Activated CD4-positive, alpha-beta T cell treated with anti-CD3 and anti-CD28 coated beads for 24 hours (primary cell): Measurements from ENCODE around the gene SYT17.

ENCODE experiments used
- DNase-seq, 2 donors: peaks; one replicate each; pipeline ENCODE4 v3.0.0-alpha.2; 2020; ENCODE audit warnings: low read depth in 2 of 2

SYT17 gene

DNA sequence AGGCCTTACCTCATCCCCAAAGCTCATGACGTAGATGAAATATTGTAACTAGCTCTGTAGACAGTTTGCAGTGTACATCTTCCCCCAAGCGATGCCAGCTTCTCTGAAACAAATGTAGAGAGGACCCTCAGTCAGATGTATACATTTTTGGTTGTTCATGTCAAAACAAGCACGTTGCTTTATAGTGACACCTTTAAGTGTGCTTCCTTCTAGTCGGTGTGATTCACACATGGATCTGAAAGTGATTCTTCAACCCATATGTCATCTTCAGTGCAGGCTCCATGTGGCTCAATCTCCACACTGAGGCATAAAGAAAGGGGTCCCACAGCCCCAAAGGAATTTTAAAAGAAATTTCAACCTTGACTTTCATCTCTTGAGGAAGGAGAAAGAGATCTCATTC, 86.6 kb downstream of the SYT17 start:
- no peak for DNase-seq

DNA sequence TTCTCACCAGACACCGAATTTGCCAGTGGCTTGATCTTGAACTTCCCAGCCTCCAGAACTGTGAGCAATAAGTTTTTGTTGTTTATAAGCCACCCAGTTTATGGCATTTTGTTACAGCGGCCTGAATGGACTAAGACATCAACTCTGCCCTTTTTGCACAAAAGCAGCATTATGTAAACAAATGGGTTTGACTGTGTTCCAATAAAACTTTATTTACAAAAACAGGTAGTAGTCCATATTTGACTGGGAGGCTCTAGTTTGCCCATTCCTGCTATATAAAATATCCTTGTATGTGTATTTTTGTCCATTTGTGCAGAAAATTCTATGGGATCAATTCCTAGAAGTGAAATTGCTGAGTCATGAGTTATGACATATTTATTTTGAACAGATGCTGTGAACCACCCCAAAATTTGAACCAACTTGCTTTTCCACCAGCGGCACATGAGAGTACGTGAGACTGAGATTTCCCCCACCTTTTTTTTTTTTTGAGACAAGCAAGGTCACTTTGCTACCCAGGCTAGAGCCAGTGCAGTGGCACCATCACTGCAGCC, 96.2 kb downstream of the SYT17 start:
- DNase-seq = no peak

- DNase-seq = no peak
Measured at GRCh38 chr16:19265380-19265930, 97.4 kb downstream of the SYT17 start.

GRCh38 chr16:19266774-19267173, 98.7 kb downstream of the SYT17 start:
- no peak for DNase-seq

DNA sequence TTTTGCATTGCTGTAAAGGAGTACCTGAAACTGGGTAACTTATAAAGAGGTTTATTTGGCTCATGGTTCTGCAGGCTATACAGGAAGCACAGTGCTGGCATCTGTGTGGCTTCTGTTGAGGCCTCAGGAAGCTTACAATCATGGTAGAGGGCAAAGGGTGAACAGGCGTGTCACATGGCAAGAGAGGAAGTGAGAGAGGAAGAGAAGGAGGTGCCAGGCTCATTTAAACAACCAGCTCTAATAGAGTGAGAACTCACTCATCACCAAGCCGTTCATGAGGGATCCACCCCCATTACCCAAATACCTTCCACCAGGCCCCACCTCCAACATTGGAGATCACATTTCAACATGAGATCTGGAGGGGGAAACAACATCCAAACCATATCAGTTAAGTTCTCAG, 101.1 kb downstream of the SYT17 start:
- no peak for DNase-seq

DNA sequence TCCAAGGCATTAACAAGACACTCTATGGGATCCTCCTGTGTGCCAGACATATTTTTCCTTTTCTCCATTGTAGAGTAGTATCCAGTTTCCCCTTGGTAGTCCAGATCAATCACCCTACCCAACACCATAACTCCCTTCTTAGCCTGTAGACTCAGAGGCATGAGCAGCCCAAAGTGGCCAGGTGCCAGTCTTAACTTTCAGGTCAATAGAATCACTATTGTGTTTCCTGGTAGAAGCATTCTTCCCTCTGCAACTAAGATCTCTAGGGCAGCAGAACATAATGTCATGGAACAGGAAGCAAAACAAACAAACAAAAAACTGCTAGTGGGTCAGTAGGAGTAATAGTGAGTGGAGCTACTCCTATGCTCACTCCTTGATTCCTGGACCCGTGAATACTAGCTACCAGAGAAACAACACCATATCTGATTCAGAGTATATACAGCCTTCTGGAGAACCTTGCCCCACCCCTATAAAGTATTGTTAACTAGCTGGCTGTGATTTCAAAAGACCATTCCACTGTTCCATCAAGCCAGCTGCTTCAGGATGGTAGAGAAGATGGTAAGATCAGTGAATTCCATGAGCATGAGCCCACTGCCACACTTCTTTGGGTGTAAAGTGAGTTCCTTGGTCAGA, 106.2 kb downstream of the SYT17 start:
- no peak for DNase-seq

- no peak for DNase-seq
Measured at GRCh38 chr16:19278403-19278802, 110.4 kb downstream of the SYT17 start.

- no peak for DNase-seq
Measured at GRCh38 chr16:19281246-19281645, 113.2 kb downstream of the SYT17 start.

GRCh38 chr16:19282101-19282500, 114.1 kb downstream of the SYT17 start:
- DNase-seq = no peak

DNA sequence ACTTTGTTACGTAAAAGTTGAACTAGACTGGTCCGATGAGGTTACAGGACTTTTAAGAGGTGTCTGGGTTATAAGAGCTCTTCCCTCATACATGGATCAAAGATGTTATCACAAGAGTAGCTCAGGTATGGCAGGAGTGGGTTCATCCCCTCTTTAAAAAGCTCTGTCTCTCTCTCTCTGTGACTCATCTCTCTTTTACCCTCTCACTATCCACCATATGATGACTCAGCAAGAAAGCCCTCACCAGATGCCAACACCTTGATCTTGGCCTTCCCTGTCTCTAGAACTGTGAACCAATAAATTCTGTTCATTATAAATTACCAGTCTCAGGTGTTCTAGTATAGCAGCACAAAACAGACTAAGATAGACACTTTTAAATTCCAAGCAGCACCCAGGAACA, 115.6 kb downstream of the SYT17 start:
- DNase-seq = no peak

DNA sequence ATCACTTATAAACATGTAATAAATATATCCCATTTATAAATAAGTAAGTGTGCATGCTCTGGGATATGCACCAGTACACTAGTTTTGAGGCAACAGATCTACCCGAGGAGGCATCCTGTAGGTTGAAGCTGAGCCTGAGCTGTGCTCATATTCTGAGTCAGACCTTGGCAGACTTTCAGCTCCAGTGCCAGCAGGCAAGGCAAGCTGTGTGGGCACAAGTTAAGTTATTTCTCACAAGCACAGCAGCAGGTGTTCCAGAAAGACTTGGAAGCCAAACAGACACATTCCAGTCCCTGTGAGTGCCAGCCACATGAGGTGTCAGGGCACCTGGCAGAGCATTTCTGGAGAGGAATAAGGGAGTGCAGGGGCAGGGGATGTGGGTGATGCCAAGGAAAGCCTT, 116.2 kb downstream of the SYT17 start:
- no peak for DNase-seq

DNA sequence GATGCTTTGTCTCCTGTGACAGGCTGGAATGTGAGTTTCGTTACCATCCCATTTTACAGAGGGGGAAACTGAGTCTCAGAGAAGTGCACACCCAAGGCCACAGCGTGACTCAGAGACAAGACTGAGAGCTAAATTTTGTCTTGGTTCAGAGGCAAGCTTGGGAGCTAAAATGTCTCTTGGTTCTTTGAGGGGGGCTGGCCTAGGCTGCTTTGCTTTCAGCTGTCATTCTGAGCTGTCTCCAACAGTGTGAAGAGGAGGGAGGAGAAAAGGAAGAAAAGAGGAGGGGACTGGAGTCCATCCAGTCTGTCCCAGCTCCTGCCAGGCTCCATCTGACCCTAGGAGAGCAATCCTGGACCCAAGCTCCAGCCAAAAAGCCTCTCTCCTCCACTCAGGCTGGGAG, 117.4 kb downstream of the SYT17 start, which contains the start of gene CLEC19A:
TSS of gene CLEC19A (plus strand) at position 301 of the 400 bp plus-strand sequence. CDS start 121 bp downstream, outside the sequence.
- DNase-seq = no peak

- no peak for DNase-seq
Measured at GRCh38 chr16:19286827-19287226, 118.8 kb downstream of the SYT17 start.

DNA sequence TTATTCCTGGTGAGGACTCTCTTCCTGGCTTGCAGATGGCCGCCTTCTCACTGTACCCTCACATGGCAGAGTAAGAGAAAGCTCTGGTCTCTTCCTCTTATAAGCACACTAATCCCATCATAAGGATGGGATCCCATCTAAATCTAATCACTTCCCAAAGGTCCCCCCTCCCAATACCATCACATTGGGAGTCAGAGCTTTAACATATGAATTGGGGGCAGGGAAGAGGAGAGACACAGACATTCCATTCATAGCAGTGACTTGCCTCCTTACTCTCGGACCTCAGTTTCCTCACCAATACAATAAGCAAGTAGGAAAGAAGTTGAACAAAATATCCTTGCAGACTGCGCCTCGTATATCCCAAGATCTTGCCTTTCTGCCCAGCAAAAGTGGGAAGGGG, 119.2 kb downstream of the SYT17 start:
- DNase-seq = no peak

DNA sequence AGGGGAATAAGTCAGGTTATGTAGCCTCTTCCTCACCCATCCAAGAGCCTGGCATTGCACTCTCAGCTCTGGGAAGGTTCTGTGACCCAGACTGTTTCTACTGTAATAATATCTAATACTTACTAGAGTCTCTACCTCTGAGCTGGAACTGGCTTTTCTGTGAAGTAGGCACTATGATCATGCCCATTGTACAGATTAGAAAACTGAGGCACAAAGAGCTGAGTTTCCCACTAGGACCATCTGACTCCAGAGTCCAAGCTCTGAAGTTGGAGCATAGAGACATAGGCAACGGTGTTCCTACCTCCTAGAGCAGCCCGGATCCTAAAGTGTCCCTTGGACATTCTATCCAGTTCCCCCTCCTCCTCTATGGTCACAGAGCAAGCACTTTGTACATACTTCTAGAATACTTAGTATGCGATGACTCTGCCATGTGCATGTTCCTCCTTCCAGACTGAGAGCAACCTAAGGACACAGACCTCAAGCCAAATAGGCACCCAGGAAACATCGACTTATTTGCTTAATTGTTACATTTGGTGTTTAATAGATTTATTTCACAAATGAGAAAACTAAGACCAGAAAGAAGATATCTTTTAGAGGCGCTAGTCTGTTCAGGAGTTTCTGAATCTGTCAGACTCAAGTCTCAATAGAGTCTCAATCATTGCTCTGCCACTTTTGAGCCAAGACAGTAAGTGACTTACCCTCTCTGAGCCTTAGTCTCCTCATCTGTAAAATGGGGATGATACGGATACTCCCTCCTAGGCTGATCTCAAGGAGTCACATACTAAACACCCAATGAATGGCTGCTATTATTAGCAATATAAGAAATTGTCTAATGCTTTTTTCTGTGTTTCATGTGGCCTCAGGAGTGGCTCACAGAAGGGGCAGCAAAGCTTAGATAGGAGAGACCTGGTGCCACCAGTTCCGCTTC, 121.1 kb downstream of the SYT17 start:
- DNase-seq = no peak

DNA sequence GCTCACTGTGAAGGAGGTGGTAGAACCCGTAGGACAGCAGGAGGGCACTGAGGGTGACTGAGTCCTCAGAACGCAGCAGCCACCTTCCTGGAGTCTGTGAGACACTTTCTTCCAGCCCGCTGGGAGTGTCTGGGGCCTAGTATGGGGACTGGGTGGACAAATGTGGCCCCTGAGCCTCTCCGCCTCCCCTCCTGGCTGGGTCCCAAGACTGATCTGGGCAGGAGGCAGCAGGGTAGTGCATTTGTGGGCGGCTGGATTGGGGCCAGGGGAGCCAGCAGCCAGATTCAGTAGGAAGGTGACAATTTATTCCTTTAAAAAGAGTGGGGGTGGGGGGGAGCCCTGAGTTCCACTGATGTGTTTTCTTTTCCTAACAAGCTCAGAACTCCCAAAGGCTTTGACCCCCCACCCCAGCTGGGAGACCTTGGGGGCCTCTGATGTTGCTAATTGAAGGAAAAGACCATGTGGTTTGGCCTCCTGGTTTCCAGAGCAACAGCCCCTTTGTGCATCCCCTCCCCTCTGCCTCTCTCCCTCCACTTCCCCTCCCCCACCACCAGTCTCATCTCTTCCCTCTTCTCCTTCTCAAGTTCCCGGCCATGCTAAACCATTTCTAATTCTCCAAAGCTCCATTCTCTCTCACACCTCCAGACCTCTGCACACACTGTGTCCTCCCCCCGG, 121.9 kb downstream of the SYT17 start:
- DNase-seq = no peak

GRCh38 chr16:19290860-19291259, 122.8 kb downstream of the SYT17 start:
- DNase-seq = no peak

DNA sequence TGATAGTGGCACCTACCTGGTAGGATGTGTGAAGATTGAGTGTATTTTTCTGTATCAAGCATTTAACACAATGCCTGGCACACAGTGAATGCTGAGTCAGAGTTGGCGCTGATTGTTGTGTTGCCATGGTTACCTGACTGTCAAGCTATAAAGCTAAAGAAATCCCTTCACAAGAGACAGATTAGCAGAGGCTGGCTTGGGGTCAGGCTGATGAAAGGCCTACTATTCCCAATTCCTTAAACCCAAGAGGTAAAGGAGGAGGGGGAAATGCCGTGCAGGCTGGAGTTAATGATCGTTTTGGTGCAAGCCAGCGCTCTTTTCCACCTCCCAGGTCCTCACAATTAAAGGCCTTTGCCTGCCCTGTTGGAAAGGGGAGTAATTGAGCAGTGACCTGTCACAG, 123.4 kb downstream of the SYT17 start:
- no peak for DNase-seq

DNA sequence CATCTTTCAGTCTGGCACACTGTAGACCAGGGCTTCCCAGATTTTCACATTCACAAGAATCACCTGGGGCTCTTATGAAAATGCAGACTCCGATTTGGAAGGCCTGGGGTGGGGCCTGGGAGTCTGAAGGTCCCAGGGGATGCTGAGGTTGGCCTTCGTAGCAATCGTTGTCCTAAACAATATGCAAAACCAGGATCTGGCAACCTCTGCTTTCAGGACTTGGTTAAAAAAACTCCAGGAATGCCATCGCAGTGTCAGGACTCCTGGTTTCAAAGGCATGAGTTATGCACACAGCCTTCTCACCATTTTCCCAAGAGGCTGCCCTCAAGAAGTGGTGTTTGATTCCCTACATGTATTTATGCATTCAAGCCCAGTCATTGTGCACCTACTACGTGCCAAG, 124.1 kb downstream of the SYT17 start:
- DNase-seq = no peak

GRCh38 chr16:19294156-19294649, 126.2 kb downstream of the SYT17 start:
- peak; percentile 22 to 24 for DNase-seq

- no peak for DNase-seq
Measured at GRCh38 chr16:19295393-19295792, 127.4 kb downstream of the SYT17 start.

DNA sequence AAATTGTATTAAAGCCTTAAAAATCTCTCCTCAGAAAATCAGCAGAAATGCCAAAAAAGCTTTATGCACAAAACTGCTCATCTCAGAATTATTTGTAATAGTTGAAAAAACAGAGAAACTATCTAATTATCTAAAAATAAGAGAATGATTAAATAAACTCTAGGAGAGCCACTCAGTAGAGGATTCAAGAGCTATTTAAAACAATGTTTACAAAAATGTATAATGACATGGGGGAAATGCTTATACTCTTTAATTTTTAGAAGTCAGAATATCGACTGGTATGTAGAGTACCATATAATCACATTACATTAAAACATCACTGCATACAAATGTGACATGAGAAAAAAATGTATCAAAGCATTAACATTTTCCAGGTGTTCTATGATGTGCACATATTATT, 129.4 kb downstream of the SYT17 start:
- DNase-seq = no peak
